ENCODE measurements around the gene SLC25A1.

GRCh38 chr22:19127329-19128008 lies 51.1 kb downstream of the SLC25A1 start:
- TF ChIP-seq CTCF (conservative IDR thresholded peaks at IDR 0.05; ENCODE audit: low read depth in 2 of 2) (no peak), REST (IDR thresholded peaks at IDR 0.05; ENCODE audit: unreplicated experiment) (no peak), EZH2phosphoT487 (IDR thresholded peaks at IDR 0.05; ENCODE audit: unreplicated experiment) (no peak), EZH2 (IDR thresholded peaks at IDR 0.05; ENCODE audit: low read depth, unreplicated experiment) (no peak), JUNB (IDR thresholded peaks at IDR 0.05; ENCODE audit: unreplicated experiment) (no peak), ETS1 (IDR thresholded peaks at IDR 0.05) (no peak), NANOG (IDR thresholded peaks at IDR 0.05; ENCODE audit: borderline replicate concordance) (no peak), POLR2AphosphoS5 (IDR thresholded peaks at IDR 0.05; ENCODE audit: low read depth) (no peak)

Data from GM23338 (cell line).